ENCODE data around the gene FAM229A. TPM values are rescaled to one million over a fixed set of nuclear protein-coding genes. Genes with fewer than 3 reads are reported as not detected.

Gene FAM229A
- total RNA-seq, 4 donors from 2014 or later, result 1.4 to 7.1 (median 3.2) TPM

DNA sequence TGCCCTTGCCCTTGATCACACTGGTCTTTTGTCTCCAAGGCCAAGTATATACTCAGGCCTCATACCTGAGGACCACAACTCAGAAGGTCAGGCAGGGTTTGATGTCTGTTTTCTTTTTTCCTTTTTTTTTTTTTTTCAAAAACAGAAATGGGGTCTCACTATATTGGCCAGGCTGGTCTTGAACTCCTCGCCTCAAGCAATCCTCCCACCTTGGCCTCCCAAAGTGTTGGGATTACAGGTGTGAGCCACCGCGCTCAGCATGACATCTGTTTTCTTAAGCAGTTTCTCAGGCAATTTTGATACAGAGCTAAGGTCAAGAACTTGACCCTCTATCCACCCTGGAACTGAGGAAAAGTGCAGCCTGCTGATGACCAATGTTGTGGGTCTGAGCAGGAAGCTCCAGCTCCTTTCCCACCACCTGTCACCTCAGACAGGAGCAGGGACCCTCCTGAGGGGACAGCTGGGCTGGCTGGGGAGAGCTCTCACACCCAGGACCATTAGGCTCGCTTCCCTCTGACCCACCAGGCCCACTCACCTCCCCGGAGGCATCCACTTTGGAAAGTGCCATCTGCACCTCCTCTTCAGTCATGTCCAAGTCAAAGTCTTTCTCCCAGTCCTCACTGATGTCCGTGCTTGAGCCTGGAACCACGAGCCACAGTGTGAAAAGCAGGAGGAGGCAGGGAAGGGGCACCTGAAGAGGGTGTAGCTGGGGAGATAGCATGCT is 5.8 kb upstream of the FAM229A start:
- Histone ChIP-seq H3K27ac (no peak overlapping the region), H3K27me3 (no peaks in the 10 kb centered on the region), H3K36me3 (peaks cover 8 to 99% (median 46%) of the 10 kb centered on the region in 3 donors), H3K9me3 (no peaks in the 10 kb centered on the region), H3K4me3 (no peak overlapping the region), H3K4me1 (no peaks in the 10 kb centered on the region)
- DNase-seq, result no peak
- TF ChIP-seq, protein P1, sequence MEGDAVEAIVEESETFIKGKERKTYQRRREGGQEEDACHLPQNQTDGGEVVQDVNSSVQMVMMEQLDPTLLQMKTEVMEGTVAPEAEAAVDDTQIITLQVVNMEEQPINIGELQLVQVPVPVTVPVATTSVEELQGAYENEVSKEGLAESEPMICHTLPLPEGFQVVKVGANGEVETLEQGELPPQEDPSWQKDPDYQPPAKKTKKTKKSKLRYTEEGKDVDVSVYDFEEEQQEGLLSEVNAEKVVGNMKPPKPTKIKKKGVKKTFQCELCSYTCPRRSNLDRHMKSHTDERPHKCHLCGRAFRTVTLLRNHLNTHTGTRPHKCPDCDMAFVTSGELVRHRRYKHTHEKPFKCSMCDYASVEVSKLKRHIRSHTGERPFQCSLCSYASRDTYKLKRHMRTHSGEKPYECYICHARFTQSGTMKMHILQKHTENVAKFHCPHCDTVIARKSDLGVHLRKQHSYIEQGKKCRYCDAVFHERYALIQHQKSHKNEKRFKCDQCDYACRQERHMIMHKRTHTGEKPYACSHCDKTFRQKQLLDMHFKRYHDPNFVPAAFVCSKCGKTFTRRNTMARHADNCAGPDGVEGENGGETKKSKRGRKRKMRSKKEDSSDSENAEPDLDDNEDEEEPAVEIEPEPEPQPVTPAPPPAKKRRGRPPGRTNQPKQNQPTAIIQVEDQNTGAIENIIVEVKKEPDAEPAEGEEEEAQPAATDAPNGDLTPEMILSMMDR (IDR thresholded peaks at IDR 0.05), result no peak
- TF ChIP-seq POLR2A (IDR thresholded peaks at IDR 0.05), result no peak
- intact Hi-C loops (cut with DNase I), result no loop called here
- WGBS, 2 donors, result 94 to 97% methylated on average over 5 to 6 of the region's 7 CpGs

DNA sequence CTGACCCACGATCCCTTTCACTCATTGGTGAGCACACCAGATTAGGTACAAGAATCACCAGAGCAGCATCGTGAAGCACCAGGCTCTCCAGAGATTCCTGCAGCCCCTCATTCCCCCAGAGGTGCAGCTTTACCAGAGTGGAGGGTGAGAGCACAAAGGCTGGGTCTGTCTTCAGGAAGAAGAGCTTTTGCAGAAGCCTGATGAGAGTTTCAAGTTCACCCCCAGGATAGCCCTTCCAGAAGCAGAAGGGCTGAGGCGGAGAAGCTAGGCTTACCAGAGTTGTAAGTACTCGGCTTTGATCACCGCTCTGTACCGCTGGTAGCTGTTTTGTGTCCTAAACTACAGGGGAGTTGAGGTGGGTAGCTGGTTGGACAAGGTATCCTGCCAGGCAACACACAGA is 3.2 kb upstream of the FAM229A start:
- H3K27ac ChIP-seq, result no peak overlapping the region
- H3K4me3 ChIP-seq, result no peak overlapping the region
- DNase-seq, result no peak
- no peak for TF ChIP-seq POLR2A (IDR thresholded peaks at IDR 0.05)
- TF ChIP-seq, protein P1 (IDR thresholded peaks at IDR 0.05), result no peak
- H3K36me3 ChIP-seq, result peaks cover 8 to 73% (median 41%) of the 10 kb centered on the region in 3 donors
- 80 to 91% methylated on average over 3 to 6 of the region's 6 CpGs for WGBS, 2 donors
- H3K27me3 ChIP-seq, result peaks cover 0 to 4% (median 0%) of the 10 kb centered on the region in 4 donors
- peaks cover 6 to 22% (median 12%) of the 10 kb centered on the region in 3 donors for H3K4me1 ChIP-seq
- H3K9me3 ChIP-seq, result no peaks in the 10 kb centered on the region
- intact Hi-C loops (cut with DNase I), result no loop called here

DNA sequence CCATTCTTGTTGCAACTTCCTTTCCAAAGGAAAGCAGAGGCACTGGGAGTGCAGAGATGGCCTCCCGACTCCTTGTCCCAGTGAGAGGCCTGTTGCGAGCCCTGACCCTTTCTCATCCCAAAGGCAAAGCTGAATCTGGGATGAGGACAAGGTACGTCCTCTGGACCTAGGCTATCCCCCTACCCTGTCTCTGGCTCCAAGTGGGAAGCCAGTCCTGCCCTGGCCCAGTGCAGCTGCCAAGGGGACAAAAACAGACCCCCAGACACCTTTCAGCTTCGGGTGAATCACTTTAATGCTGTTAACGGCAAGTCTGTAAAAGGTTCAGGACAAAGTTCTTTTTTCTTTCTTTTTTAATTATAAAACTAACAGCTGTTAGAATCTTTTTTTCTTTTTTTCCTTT is 2.6 kb upstream of the FAM229A start:
- H3K4me1 ChIP-seq, result peaks cover 6 to 22% (median 12%) of the 10 kb centered on the region in 3 donors
- H3K27ac ChIP-seq, result no peak overlapping the region
- WGBS, 2 donors, result 89 to 92% methylated on average over 5 of the region's 5 CpGs
- intact Hi-C loops (cut with DNase I), result no loop called here
- no peak for DNase-seq
- no peak overlapping the region for H3K4me3 ChIP-seq
- peaks cover 0 to 4% (median 0%) of the 10 kb centered on the region in 4 donors for H3K27me3 ChIP-seq
- TF ChIP-seq POLR2A (IDR thresholded peaks at IDR 0.05), result no peak
- TF ChIP-seq, protein P1 (IDR thresholded peaks at IDR 0.05), result no peak
- peaks cover 8 to 67% (median 41%) of the 10 kb centered on the region in 3 donors for H3K36me3 ChIP-seq
- no peaks in the 10 kb centered on the region for H3K9me3 ChIP-seq

DNA sequence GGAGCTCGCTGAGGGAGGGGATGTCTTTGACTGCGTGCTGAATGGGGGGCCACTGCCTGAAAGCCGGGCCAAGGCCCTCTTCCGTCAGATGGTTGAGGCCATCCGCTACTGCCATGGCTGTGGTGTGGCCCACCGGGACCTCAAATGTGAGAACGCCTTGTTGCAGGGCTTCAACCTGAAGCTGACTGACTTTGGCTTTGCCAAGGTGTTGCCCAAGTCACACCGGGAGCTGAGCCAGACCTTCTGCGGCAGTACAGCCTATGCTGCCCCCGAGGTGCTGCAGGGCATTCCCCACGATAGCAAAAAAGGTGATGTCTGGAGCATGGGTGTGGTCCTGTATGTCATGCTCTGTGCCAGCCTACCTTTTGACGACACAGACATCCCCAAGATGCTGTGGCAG is 1.4 kb upstream of the FAM229A start:
- peaks cover under 1 to 56% (median 32%) of the 10 kb centered on the region in 3 donors for H3K36me3 ChIP-seq
- no peak for DNase-seq
- WGBS, 2 donors, result 77 to 87% methylated on average over 4 to 9 of the region's 12 CpGs

More for the DNA sequence above, 1.4 kb upstream of the FAM229A start:
- intact Hi-C loops (cut with DNase I), result no loop called here
- Histone ChIP-seq H3K27ac (no peak overlapping the region), H3K4me3 (no peak overlapping the region), H3K27me3 (peaks cover 0 to 4% (median 0%) of the 10 kb centered on the region in 4 donors), H3K9me3 (no peaks in the 10 kb centered on the region), H3K4me1 (peaks cover 6 to 22% (median 12%) of the 10 kb centered on the region in 3 donors)
- TF ChIP-seq POLR2A (IDR thresholded peaks at IDR 0.05), result no peak
- TF ChIP-seq, protein P1 (IDR thresholded peaks at IDR 0.05), result no peak

Measured in esophagus squamous epithelium (tissue), 5 donors.